ENCODE data around the gene RAD51B.

Gene RAD51B

DNA sequence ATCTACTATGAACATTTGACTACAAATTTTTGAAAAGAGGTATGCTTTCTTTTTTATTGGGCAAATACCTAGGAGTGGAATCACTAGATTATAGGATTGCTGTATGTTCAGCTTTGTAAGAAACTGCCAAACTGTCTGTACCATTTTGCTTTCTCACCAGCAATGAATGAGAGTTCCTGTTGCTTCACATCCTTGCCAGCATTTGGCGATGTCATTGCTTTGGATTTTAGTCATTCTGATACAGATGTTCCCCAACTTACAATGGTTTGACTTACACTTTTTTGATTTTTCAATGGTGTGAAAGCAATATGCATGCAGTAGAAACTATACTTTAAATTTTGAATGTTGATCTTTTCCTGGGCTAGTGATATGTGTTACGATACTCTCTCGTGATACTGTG lies 328.7 kb downstream of the RAD51B start:
- Histone ChIP-seq H3K79me2 (ENCODE audit: control insufficient read depth, insufficient read depth, low read length) (no peaks in the 10 kb centered on the region), H3K27me3 (ENCODE audit: insufficient read depth, low read length, poor library complexity) (no peaks in the 10 kb centered on the region), H3K4ac (ENCODE audit: low read depth, low read length) (no peak overlapping the region), H3K36me3 (ENCODE audit: control insufficient read depth, insufficient read depth, low read length) (no peaks in the 10 kb centered on the region), H3K4me1 (ENCODE audit: control insufficient read depth, low read depth, low read length) (no peaks in the 10 kb centered on the region), H3K79me1 (ENCODE audit: low read length) (no peaks in the 10 kb centered on the region), H3K23ac (ENCODE audit: low read length) (no peak overlapping the region), H2BK120ac (ENCODE audit: low read depth, low read length) (no peak overlapping the region), H4K8ac (ENCODE audit: low read depth, low read length) (no peak overlapping the region), H2BK5ac (ENCODE audit: low read length) (no peak overlapping the region), H3K27ac (ENCODE audit: low read depth, low read length) (no peak overlapping the region), H3K4me3 (ENCODE audit: low read length) (no peak overlapping the region), H3K56ac (ENCODE audit: low read length) (no peak overlapping the region), H3K9ac (ENCODE audit: low read length) (no peak overlapping the region), H2BK15ac (replicated peaks; ENCODE audit: low read depth) (no peak overlapping the region), H2AK5ac (ENCODE audit: low read length) (no peak overlapping the region), H3K4me2 (ENCODE audit: low read length) (no peak overlapping the region), H4K5ac (ENCODE audit: low read length) (no peak overlapping the region), H3K18ac (ENCODE audit: low read length) (no peak overlapping the region)
- no peak for DNase-seq
- no CpG with 5 or more reads among the region's 3 CpGs for whole genome bisulfite sequencing (ENCODE audit: extremely low coverage, insufficient coverage, low lambda C conversion rate)

DNA sequence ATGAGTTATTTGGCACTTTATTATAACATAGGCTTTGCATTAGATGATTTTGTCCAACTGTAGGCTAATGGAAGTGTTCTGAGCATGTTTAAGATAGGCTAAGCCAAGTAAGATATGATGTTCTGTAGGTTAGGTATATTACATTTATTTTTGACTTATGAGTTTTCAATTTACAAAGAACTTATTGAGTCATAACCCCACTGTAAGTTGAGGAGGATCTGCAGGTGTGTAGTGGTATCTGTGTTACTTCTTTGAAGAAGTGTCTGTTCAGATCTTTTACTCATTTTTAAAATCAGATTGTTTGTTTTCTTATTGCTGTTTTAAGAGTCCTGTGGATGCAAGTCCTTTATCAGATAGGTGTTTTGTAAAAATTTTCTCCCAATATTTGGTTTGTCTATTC lies 329.2 kb downstream of the RAD51B start:
- no peak for DNase-seq
- no peaks in the 10 kb centered on the region for H3K36me3 ChIP-seq (ENCODE audit: control insufficient read depth, insufficient read depth, low read length)
- no peak overlapping the region for H3K4ac ChIP-seq (ENCODE audit: low read depth, low read length)
- H3K23ac ChIP-seq (ENCODE audit: low read length) = no peak overlapping the region
- H3K9ac ChIP-seq (ENCODE audit: low read length) = no peak overlapping the region
- no peaks in the 10 kb centered on the region for H3K79me2 ChIP-seq (ENCODE audit: control insufficient read depth, insufficient read depth, low read length)
- H3K4me1 ChIP-seq (ENCODE audit: control insufficient read depth, low read depth, low read length) = no peaks in the 10 kb centered on the region
- H3K27me3 ChIP-seq (ENCODE audit: insufficient read depth, low read length, poor library complexity) = no peaks in the 10 kb centered on the region
- no peak overlapping the region for H2BK5ac ChIP-seq (ENCODE audit: low read length)
- H4K5ac ChIP-seq (ENCODE audit: low read length) = no peak overlapping the region
- no peak overlapping the region for H3K56ac ChIP-seq (ENCODE audit: low read length)
- no peaks in the 10 kb centered on the region for H3K79me1 ChIP-seq (ENCODE audit: low read length)
- H3K27ac ChIP-seq (ENCODE audit: low read depth, low read length) = no peak overlapping the region
- H3K18ac ChIP-seq (ENCODE audit: low read length) = no peak overlapping the region
- H2BK15ac ChIP-seq (replicated peaks; ENCODE audit: low read depth) = no peak overlapping the region
- H2BK120ac ChIP-seq (ENCODE audit: low read depth, low read length) = no peak overlapping the region
- no peak overlapping the region for H4K8ac ChIP-seq (ENCODE audit: low read depth, low read length)
- H3K4me3 ChIP-seq (ENCODE audit: low read length) = no peak overlapping the region
- H2AK5ac ChIP-seq (ENCODE audit: low read length) = no peak overlapping the region
- no peak overlapping the region for H3K4me2 ChIP-seq (ENCODE audit: low read length)

DNA sequence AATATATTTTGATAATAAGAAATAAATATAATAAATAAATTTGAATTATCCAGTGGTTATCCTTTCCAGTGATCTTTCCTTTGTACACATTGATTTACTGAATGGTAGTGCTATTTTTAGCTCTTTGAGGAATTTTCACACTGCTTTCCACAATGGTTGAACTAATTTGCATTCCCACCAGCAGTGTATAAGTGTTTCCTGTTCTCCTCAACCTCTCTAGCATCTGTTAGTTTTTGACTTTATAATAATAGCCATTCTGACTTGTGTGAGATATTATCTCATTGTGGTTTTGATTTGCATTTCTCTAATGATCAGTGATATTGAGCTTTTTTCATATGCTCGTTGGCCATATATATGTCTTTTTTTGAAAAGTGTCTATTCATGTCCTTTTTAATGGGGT lies 333.7 kb downstream of the RAD51B start:
- Histone ChIP-seq H3K4me2 (ENCODE audit: low read length) (no peak overlapping the region), H3K36me3 (ENCODE audit: control insufficient read depth, insufficient read depth, low read length) (no peaks in the 10 kb centered on the region), H2BK5ac (ENCODE audit: low read length) (no peak overlapping the region), H4K8ac (ENCODE audit: low read depth, low read length) (no peak overlapping the region), H3K79me1 (ENCODE audit: low read length) (no peaks in the 10 kb centered on the region), H3K27me3 (ENCODE audit: insufficient read depth, low read length, poor library complexity) (no peaks in the 10 kb centered on the region), H3K4ac (ENCODE audit: low read depth, low read length) (no peak overlapping the region), H2AK5ac (ENCODE audit: low read length) (no peak overlapping the region), H3K23ac (ENCODE audit: low read length) (no peak overlapping the region), H3K56ac (ENCODE audit: low read length) (no peak overlapping the region), H3K4me3 (ENCODE audit: low read length) (no peak overlapping the region), H3K4me1 (ENCODE audit: control insufficient read depth, low read depth, low read length) (no peaks in the 10 kb centered on the region), H3K18ac (ENCODE audit: low read length) (no peak overlapping the region), H4K5ac (ENCODE audit: low read length) (no peak overlapping the region), H2BK15ac (replicated peaks; ENCODE audit: low read depth) (no peak overlapping the region), H3K79me2 (ENCODE audit: control insufficient read depth, insufficient read depth, low read length) (no peaks in the 10 kb centered on the region), H3K9ac (ENCODE audit: low read length) (no peak overlapping the region), H3K27ac (ENCODE audit: low read depth, low read length) (no peak overlapping the region), H2BK120ac (ENCODE audit: low read depth, low read length) (no peak overlapping the region)
- no CpG with 5 or more reads among the region's 1 CpG for WGBS (ENCODE audit: extremely low coverage, insufficient coverage, low lambda C conversion rate)
- DNase-seq = no peak

DNA sequence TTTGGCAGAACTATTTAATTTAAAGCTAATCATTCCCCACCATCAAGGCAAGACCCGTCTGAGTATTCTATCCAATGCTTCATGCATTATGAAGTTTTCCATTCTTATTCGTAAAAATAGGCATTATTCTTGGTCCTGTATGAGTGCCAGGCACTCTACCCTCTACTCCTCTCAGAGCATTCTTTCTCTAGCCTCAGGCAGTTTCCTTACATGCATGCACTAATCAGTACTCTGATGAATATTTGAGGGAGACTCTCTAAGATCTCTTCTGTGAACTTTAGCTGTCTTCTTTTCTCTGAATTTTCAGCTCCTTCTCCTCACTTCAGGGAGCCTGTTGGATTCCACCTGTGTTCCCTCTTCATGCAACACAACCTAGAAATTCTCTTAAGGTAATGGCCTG lies 334.7 kb downstream of the RAD51B start:
- no peak overlapping the region for H4K5ac ChIP-seq (ENCODE audit: low read length)
- WGBS (ENCODE audit: extremely low coverage, insufficient coverage, low lambda C conversion rate) = no CpG with 5 or more reads among the region's 2 CpGs

DNA sequence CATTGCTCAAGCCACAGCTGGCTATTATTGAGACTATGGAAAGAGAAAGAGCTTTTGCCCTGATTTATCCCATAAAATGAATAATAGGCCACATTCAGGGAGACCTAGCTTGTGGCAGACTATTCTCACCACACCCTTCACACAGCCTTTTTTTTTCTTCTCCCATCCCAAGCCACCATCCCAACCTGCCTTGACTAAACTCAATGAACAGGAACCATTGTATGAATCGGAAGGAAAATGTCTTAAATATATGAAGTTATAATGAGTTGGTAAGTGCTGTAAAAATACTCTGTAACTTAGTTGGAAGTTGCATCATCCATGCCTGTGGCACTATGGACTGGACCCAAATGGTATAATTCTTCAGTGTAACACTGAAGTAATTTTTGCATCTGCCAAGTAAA lies 338.4 kb downstream of the RAD51B start:
- Histone ChIP-seq H2BK120ac (ENCODE audit: low read depth, low read length) (no peak overlapping the region), H3K79me2 (ENCODE audit: control insufficient read depth, insufficient read depth, low read length) (no peaks in the 10 kb centered on the region), H2BK5ac (ENCODE audit: low read length) (no peak overlapping the region), H3K9ac (ENCODE audit: low read length) (no peak overlapping the region), H3K23ac (ENCODE audit: low read length) (no peak overlapping the region), H3K4me2 (ENCODE audit: low read length) (no peak overlapping the region), H3K36me3 (ENCODE audit: control insufficient read depth, insufficient read depth, low read length) (no peaks in the 10 kb centered on the region), H2BK15ac (replicated peaks; ENCODE audit: low read depth) (peak overlapping the region; percentile 57), H3K79me1 (ENCODE audit: low read length) (no peaks in the 10 kb centered on the region), H4K8ac (ENCODE audit: low read depth, low read length) (peak overlapping the region; percentile 56), H3K27ac (ENCODE audit: low read depth, low read length) (no peak overlapping the region), H2AK5ac (ENCODE audit: low read length) (no peak overlapping the region), H3K4me1 (ENCODE audit: control insufficient read depth, low read depth, low read length) (no peaks in the 10 kb centered on the region), H3K4me3 (ENCODE audit: low read length) (no peak overlapping the region), H3K27me3 (ENCODE audit: insufficient read depth, low read length, poor library complexity) (no peaks in the 10 kb centered on the region), H3K18ac (ENCODE audit: low read length) (peak overlapping the region; percentile 68), H3K4ac (ENCODE audit: low read depth, low read length) (peak overlapping the region; percentile 16), H3K56ac (ENCODE audit: low read length) (no peak overlapping the region), H4K5ac (ENCODE audit: low read length) (no peak overlapping the region)
- WGBS (ENCODE audit: extremely low coverage, insufficient coverage, low lambda C conversion rate) = no CpG with 5 or more reads among the region's 1 CpG
- DNase-seq = no peak

More for the DNA sequence above, 334.7 kb downstream of the RAD51B start:
- Histone ChIP-seq H3K18ac (ENCODE audit: low read length) (no peak overlapping the region), H2BK5ac (ENCODE audit: low read length) (no peak overlapping the region), H3K4me2 (ENCODE audit: low read length) (no peak overlapping the region), H4K8ac (ENCODE audit: low read depth, low read length) (no peak overlapping the region), H3K36me3 (ENCODE audit: control insufficient read depth, insufficient read depth, low read length) (no peaks in the 10 kb centered on the region), H3K9ac (ENCODE audit: low read length) (no peak overlapping the region), H3K27me3 (ENCODE audit: insufficient read depth, low read length, poor library complexity) (no peaks in the 10 kb centered on the region), H3K27ac (ENCODE audit: low read depth, low read length) (no peak overlapping the region), H2AK5ac (ENCODE audit: low read length) (no peak overlapping the region), H3K79me1 (ENCODE audit: low read length) (no peaks in the 10 kb centered on the region), H3K4me3 (ENCODE audit: low read length) (no peak overlapping the region), H3K4me1 (ENCODE audit: control insufficient read depth, low read depth, low read length) (no peaks in the 10 kb centered on the region), H3K23ac (ENCODE audit: low read length) (no peak overlapping the region), H3K56ac (ENCODE audit: low read length) (no peak overlapping the region), H3K4ac (ENCODE audit: low read depth, low read length) (no peak overlapping the region), H2BK120ac (ENCODE audit: low read depth, low read length) (no peak overlapping the region), H2BK15ac (replicated peaks; ENCODE audit: low read depth) (no peak overlapping the region), H3K79me2 (ENCODE audit: control insufficient read depth, insufficient read depth, low read length) (no peaks in the 10 kb centered on the region)
- DNase-seq = no peak

DNA sequence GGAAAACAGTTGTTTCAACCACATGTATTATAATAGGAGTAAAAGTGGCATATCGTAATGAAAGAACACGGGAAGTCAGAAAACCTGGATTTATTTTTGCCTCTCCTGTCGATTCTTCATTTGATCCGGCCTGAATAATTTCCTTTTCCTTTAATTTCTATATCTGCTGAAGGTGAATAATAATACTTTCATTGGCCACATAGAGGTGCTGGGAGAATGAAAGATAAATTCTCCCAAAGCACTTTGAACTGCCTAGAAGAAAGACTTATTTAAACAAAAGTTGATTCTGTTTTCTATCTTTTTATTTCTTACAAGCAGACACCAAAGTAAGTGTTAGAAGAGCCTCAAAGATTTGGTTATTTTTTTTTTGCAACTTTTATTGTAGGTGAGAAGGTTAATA lies 339.1 kb downstream of the RAD51B start:
- H3K4me3 ChIP-seq (ENCODE audit: low read length) = no peak overlapping the region
- no peaks in the 10 kb centered on the region for H3K36me3 ChIP-seq (ENCODE audit: control insufficient read depth, insufficient read depth, low read length)
- no peak overlapping the region for H3K9ac ChIP-seq (ENCODE audit: low read length)
- no peak overlapping the region for H3K18ac ChIP-seq (ENCODE audit: low read length)
- H3K56ac ChIP-seq (ENCODE audit: low read length) = no peak overlapping the region
- H3K79me1 ChIP-seq (ENCODE audit: low read length) = no peaks in the 10 kb centered on the region
- no peak overlapping the region for H3K27ac ChIP-seq (ENCODE audit: low read depth, low read length)
- no peaks in the 10 kb centered on the region for H3K27me3 ChIP-seq (ENCODE audit: insufficient read depth, low read length, poor library complexity)
- H2AK5ac ChIP-seq (ENCODE audit: low read length) = no peak overlapping the region
- H3K79me2 ChIP-seq (ENCODE audit: control insufficient read depth, insufficient read depth, low read length) = no peaks in the 10 kb centered on the region
- H3K4me2 ChIP-seq (ENCODE audit: low read length) = no peak overlapping the region
- no peak for DNase-seq
- H3K23ac ChIP-seq (ENCODE audit: low read length) = no peak overlapping the region
- no peaks in the 10 kb centered on the region for H3K4me1 ChIP-seq (ENCODE audit: control insufficient read depth, low read depth, low read length)
- no peak overlapping the region for H2BK120ac ChIP-seq (ENCODE audit: low read depth, low read length)
- H4K8ac ChIP-seq (ENCODE audit: low read depth, low read length) = no peak overlapping the region
- H2BK15ac ChIP-seq (replicated peaks; ENCODE audit: low read depth) = no peak overlapping the region
- no peak overlapping the region for H4K5ac ChIP-seq (ENCODE audit: low read length)
- no peak overlapping the region for H2BK5ac ChIP-seq (ENCODE audit: low read length)
- H3K4ac ChIP-seq (ENCODE audit: low read depth, low read length) = no peak overlapping the region
- no CpG with 5 or more reads among the region's 4 CpGs for WGBS (ENCODE audit: extremely low coverage, insufficient coverage, low lambda C conversion rate)
